ENCODE results near the gene SIRT6. TPM values are rescaled to one million over a fixed set of nuclear protein-coding genes. Genes with fewer than 3 reads are reported as not detected.
"Not testable (repeated sequence)": the region's sequence is repeated elsewhere in the genome, so short reads cannot be mapped to it uniquely, and the experiment has no call there.

SIRT6 gene
- total and polyA plus RNA-seq, 2 of the 4 experiments (the other 2 are of a cell fraction), result 3.9 to 25.3 TPM

- H2AFZ ChIP-seq (replicated peaks; ENCODE audit: low read length, poor library complexity); H2BK20ac ChIP-seq (ENCODE audit: low read depth, low read length); H2BK120ac ChIP-seq (ENCODE audit: low read depth, low read length); H4K91ac ChIP-seq (ENCODE audit: insufficient read depth, low read depth, low read length); H2BK5ac ChIP-seq (ENCODE audit: low read depth, low read length, poor library complexity, severe bottlenecking); CTCF ChIA-PET; H4K8ac ChIP-seq (ENCODE audit: low read depth in 2 of 2, low read length in 2 of 2); H3K4me1 ChIP-seq (ENCODE audit: control insufficient read depth, insufficient read depth, low read length); dilution Hi-C loops (cut with HindIII; ENCODE audit: low sequenced_read_pairs, unreplicated experiment); H3K9me1 ChIP-seq (ENCODE audit: insufficient read depth, low read length); H4K5ac ChIP-seq (ENCODE audit: low read depth, low read length); H2BK15ac ChIP-seq (ENCODE audit: low read depth, low read length); in situ Hi-C loops (cut with MboI; ENCODE audit: low sequenced_read_pairs); H3K79me1 ChIP-seq (ENCODE audit: low read depth in 1 of 2, low read length in 2 of 2); ATAC-seq (ENCODE audit: low read depth); H3K4me2 ChIP-seq (ENCODE audit: low read depth, low read length); DNase-seq; H3K36me3 ChIP-seq (ENCODE audit: control insufficient read depth, insufficient read depth, low read length); H3K27ac ChIP-seq (ENCODE audit: insufficient read depth, low read length); H4K20me1 ChIP-seq (ENCODE audit: insufficient read depth, low read length); intact Hi-C loops (cut with micrococcal nuclease); H3K4me3 ChIP-seq (ENCODE audit: insufficient read depth, low read depth, low read length); H3K56ac ChIP-seq (ENCODE audit: extremely low read depth, insufficient read depth, low read length); H2AK5ac ChIP-seq (ENCODE audit: low read depth, low read length); H2AK9ac ChIP-seq (replicated peaks; ENCODE audit: low read depth, low read length, poor library complexity); H3K9me3 ChIP-seq (ENCODE audit: control insufficient read depth, insufficient read depth, low read length); H3K4ac ChIP-seq (ENCODE audit: low read depth, low read length); POLR2A ChIA-PET (ENCODE audit: unreplicated experiment); H3K18ac ChIP-seq (ENCODE audit: low read depth, low read length); H3K9ac ChIP-seq (ENCODE audit: low read depth, low read length); H3K23ac ChIP-seq (ENCODE audit: low read depth, low read length); BruUV-seq (replicated peaks); H3K14ac ChIP-seq (replicated peaks; ENCODE audit: low read depth, low read length): not testable (repeated sequence)
- WGBS, 2 experiments (ENCODE audit: extremely low coverage in 2 of 2, insufficient read length in 1 of 2), result no CpG with 5 or more reads among the region's 6 CpGs
- H3K27me3 ChIP-seq (ENCODE audit: control insufficient read depth, insufficient read depth, low read length), result peaks cover 10% of the 10 kb centered on the region
These were observed 47.9 kb upstream of the SIRT6 start for GRCh38 chr19:4230237-4230636.
